Mesenteric fat pad (tissue), 1 donor: Measurements from ENCODE around the gene CSNK1D. TPM values are rescaled to one million over a fixed set of nuclear protein-coding genes. Genes with fewer than 3 reads are reported as not detected.

Experiments used
- DNase-seq: peaks from one replicate; pipeline ENCODE4 v3.0.0-alpha.2; 2020; ENCODE audit warnings: low spot score
- total RNA-seq: library from RNA; stranded (reverse); fragmentation: NEBNext Ultra II Directional; extraction: Animal tissue kit (Norgen Biotek cat#: 25700); gene quantifications from one replicate; pipeline ENCODE4 v1.2.1, GENCODE V29; 2021
- donor health status: DM: yes; HTN: yes; CAD: no.

The CSNK1D gene
- total RNA-seq, 1 donor from 2014 or later: 171 TPM

DNA sequence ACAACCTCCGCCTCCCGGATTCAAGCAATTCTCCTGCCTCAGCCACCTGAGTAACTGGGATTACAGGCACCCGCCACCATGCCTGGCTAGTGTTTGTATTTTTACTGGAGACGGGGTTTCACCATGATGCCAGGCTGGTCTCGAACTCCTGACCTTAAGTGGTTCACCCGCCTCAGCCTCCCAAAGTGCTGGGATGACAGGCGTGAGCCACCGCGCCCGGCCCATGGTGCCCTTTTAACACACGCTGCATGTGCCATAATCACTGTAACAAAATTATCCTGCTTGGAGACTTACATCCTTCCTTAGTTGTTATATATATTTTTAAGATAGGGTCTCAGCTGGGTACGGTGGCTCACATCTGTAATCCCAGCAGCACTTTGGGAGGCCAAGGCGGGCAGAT is 38.5 kb upstream of the CSNK1D start:
- DNase-seq: no peak

DNA sequence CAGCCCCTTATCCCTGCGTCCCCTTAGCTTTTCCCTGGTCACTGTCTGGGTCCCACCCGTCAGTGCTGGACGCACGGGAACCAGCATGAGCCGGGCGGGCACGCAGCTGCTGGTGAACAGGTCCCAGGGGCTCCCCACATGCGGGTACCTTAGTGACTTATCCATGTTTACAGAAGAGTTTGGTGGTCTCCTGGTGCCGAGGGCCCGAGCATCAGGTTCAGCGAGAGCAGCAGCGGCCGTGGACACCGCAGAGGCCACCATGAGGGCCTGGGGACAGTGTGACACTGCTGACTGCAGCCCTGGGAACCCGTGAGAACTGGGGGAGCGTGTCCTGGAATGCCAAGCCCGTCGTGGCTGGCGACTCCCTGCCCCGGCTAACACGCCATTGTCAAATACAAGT is 37.4 kb upstream of the CSNK1D start:
- DNase-seq: no peak

DNA sequence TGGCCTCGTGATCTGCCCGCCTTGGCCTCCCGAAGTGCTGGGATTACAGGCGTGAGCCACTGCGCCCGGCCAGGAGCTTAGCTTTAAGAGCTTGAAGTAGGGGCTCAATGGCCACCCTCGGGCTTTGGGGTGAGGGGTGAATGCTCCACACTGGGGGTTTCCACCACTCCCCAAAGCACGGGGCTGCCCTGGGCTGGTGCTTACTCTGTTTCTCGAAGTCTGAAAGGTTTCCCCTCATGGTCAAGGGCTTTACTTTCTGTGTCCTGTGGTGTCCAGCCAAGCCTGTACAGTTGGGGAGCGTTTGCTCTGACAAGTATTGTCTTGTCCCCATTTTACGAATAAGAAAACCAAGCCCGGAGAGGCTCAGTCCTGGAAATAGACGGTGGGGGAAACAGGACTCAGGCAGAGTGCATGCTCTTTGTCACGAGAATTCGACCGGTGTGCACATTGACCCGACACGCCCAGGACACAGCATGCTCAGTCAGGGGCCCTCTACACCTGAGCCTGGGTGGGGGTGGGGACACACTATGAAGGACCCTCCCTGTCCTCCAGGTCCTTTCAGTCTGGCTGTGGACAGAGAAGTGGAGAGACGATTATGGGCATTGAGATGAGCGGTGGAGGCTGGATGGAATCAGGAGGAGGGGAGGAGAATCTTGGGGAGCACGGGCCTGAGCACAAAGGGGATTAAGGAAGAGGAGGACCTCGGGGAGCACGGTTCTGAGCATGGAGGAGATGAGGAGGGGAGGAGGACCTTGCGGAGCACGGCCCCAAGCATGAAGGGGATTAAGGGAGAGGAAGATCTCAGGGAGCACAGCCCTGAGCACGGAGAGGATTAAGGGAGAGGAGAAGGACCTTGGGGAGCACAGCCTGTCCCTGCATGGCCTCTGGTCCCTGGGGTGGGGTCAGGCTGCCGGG is 36.4 kb upstream of the CSNK1D start:
- no peak for DNase-seq

DNA sequence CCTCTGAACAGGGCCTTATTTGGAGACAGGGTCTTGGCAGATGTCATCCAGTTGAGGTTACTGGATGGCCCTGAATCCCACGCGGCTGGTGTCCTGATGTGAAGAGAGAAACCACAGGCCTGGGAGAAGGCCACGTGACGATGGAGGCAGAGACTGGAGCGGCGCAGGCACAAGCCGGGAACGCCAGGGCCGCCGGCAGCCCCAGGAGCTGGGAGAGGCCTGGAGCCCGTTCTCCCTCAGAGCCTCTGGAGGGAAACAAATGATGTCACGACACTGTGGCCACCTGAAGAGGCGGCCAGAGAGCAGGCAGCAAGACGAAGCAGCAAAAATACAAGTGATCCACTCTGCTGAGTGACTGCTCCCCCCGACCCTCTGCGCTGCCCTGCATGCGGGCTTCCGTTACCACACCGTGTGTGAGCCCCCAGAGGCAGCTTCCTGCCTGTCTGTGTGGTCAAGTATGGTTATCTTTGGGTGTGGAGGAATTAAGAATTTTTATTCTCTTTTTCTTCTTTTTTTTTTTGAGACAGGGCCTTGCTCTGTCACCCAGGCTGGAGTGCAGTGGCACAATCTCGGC is 32.3 kb upstream of the CSNK1D start:
- no peak for DNase-seq

DNA sequence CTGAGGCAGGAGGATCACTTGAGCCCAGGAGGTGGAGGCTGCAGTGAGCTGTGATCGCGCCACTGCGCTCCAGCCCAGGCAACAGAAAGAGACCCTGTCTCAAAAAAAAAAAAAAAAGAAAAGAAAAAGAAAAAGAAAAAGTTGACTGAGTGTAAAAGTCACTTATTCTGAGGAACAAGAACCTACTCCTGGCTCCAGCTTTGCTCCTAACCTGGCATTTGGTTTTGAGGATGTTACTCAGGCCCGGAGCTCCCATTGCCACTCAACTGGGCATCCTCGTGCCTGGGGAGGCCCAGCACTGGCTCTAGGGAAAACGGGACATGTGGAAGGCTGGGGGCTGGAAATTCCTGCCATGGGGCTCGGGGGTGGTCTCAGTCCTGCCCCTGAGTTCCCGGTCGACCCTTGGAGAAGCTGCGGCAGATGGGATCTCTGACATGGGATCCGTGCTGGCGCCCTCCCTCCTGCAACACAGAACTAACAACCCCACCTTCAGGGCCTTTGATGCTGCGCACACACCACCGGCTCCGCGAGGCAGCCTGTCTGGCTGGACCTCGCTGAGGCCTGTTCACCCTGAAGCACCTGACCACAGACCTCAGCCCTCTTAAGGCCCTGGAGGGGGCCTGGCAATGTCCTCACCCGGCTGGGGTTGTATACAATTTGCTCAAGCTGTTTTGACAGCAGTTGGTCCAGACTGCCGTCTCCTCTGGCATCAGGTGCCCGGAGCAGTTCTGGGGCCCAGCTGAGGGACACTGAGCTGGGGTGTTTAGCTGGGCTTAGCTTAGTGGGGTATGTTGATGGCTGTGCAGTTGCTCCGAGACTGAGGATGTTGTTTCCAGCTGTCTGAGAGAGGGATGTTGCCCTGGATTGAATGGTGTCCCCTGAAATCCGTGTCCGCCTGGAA is 31.6 kb upstream of the CSNK1D start:
- DNase-seq: no peak

DNA sequence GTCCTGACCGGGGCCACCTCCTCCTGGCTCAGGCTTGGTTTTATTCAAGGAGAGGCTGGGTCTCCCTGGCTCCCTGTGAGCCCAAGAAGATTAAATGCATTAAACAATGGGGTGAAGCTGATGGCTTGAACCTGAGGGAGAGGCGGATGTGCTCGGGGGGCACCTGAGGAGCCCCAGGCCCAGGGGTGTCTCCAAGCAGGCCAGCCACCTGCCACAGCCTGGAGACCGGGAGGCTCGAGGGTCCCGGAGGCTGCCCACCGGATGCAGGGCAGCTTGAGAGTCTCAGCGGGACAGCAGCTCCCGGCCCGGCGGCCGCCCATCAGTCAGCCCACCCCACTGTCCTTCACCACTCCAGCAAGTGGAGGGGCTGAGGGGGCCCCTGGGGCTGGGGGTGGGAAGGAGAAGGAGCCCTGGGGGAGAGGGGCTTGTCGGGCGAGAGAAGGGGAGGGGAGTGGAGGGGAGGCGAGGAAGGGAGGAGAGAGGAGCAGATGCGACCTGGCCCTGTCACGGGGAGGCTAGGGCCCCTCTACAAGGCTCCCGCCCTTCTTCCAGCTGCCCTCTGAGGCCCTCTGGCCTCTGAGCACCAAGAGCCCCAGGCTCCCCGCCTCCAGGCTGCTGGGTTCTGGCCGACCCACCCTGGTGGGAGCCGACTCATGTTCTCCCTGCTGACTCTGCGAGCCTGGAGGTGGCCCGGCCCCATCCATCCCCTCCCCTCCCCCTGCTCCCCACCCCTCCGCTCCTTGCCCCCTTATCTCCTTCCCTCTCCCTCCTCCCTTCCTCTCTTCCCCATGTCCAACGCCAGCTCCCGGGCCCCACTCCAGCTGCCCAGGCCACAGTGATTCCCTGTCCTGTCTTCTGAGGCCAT is 30.7 kb upstream of the CSNK1D start:
- DNase-seq: peak; percentile 75

DNA sequence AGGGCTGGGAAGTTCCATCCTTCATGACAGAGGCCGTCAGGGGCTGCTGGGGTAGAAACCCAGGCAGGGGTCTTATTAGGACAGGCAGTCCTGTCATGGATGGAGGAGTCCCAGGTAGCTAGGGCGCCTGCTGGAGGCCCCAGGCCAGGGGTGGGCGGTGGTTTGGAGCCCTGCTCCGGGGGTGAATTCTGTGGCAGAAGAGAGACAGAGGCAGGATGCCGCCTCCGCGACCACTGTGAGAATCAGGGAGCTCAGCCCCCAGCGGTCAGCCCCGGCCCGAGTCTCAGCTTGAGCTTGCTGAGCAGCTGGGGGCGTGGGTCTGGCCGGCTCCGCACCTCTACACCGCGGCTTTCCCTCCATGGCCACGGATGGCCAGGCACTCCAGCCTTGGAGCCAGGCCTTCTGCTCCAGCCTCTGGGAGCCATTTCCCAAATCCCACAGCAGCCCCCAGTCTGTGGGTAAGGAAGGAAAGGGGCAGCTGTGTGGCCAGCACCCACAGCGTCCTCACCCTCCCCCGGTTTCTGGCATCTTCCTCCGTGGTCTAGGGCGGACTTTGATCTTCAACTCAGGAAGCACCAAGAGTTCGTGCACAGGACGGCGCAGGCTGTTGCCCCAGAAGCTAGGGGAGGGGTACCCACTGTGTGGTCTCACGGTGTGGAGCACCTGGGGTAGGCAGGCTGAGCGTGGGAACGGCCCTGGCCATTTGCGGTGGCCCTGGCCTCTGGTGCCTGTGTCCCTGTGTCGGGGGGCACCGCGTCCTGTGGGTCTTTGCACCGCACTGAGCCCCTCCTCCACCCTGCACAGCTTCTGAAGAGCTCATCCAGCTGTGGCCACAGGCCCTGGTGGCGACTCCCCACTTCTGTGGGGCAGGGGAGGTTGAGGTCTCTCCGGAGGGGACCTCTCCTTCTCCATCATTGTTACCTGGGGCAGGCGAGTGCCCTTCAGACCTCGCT is 29.8 kb upstream of the CSNK1D start:
- peak; percentile 86 for DNase-seq

DNA sequence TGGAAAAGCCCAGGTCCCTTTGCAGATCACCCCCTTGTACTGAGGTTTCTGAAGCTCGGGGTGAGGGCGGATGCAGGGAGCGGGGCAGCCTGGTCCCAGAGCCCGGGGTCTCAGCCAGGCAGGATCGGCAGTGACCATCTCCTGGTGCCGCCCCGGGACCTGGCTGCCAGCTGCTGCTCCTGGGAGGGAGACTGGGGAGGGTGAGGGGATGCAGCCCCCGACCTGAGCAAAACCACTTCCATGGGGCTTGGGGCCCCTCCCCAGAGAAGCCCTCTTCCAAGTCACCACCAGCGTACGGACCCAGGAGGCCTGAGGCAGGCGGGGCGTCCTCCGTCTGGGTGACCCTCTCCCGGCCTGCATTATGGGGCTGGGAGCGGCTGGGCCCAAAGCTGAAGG is 29.1 kb upstream of the CSNK1D start:
- DNase-seq: peak; percentile 76

DNA sequence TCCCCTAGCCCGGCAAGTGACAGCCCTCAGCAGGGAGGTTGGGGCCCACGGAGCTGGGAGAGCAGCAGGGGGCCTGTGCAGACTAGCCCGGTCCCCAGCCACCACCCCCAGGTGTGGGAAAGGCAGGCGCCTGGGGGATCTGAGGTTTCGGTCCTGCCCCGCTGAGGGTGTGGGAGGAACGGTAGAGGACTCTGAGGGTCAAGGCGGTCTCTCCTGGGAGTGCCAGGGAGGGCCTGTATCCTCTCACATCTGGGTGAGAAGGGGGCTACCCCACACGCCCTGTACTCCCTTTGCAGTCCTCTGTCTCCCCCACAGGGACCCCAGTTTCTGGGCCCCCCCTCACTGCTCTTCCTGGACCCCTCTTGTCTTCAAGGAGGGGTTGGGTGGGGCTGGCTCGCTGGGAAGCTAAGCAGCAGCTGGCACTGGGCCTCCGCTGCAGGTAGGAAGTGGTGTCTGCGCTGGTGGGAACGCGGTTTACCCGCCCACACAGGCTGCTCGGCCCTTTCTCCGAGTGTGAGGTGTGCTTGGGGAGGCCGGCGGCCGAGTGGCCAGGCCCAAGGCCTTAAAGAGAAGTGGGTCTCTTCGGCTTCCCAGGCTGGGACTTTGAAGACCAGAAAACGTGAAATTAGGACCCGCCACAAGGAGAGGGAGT is 28.5 kb upstream of the CSNK1D start:
- no peak for DNase-seq

DNA sequence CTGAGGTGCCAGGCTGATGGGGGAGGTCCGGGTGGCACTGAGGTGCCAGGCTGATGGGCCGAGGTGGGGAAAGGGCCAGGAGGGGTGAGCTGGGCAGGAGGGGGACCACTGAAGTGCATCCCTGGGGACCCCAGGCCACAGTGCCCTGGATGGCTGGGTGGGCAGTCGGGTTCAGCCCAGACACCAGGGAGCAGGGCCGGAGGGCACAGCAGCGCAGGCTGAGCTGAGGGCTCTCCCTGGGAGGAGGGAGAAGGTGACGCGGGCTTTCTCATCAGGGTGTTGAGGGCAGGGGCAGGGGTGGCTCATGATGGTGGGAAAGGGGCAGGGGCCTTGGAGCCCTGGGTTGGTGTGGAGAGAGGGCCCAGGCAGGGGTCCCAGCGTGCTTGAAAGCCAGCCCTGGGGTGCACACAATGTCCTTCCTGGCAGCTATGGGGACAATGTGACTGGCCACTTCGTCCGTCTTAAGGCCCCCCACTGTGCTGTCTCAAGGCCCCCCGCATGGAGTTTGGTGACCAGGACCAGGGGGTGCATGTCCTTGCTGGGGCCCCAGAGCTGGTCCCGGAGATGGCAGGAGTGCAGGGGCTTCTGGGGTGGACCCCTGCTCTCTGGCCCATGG is 27.9 kb upstream of the CSNK1D start:
- DNase-seq: no peak

DNA sequence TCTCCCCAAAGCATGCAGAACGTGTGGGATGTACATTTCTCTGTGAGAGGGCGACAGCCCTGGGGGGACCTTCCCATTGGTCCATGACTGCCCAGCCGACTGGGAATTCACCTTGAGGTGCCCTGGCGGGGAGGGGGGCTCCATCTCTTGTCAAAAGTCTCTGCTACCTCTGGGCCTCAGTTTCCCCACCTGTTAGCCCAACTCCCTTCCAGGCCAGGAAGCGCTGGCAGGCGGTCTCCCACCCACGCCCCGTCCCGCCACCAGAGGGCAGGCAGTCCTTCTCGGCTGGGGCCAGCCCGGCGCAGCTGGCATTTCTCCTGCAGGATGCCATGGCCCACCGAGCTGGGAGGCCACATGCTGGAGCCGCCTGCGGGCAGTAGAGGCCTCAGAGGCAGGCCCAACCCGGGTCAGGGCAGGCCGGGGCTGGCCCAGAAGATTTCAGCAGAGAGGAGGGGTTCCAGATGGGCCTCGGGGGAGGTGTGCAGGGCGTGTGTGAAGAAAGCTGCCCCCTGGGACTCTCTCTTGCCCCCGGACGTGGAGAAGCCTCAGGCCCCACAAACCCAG is 27.3 kb upstream of the CSNK1D start:
- DNase-seq: no peak

DNA sequence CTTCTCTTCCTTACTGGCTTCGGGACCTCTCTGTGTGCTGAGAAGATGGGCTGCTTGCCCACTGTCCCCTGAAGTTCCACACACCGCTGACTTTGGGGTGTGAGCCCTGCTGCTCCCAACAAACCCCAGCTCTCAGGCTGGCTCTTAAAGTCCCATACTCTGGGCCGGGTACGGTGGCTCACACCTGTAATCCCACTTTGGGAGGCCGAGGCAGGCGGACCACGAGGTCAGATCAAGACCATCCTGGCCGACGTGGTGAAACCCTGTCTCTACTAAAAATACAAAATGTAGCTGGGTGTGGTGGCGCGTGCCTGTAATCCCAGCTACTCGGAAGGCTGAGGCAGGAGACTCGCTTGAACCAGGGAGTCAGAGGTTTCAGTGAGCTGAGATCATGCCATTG is 26.7 kb upstream of the CSNK1D start:
- DNase-seq: no peak

DNA sequence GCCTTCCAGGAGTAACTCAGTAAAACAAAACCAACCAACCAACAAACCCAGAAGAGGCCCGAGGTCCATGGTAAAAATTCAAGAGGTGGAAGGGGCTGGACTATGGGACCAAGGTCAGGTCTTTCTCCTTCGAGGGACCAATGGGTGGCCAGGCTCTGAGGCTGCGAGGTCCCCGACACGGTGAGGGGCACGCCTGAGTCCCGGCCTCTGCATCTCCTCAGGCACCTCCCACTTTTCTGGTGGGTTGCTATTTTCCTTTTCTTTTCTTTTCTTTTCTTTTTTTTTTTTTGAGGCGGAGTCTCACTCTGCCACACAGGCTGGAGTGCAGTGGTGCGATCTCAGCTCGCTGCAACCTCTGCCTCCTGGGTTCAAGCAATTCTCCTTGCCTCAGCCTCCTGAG is 26.0 kb upstream of the CSNK1D start:
- DNase-seq: no peak

DNA sequence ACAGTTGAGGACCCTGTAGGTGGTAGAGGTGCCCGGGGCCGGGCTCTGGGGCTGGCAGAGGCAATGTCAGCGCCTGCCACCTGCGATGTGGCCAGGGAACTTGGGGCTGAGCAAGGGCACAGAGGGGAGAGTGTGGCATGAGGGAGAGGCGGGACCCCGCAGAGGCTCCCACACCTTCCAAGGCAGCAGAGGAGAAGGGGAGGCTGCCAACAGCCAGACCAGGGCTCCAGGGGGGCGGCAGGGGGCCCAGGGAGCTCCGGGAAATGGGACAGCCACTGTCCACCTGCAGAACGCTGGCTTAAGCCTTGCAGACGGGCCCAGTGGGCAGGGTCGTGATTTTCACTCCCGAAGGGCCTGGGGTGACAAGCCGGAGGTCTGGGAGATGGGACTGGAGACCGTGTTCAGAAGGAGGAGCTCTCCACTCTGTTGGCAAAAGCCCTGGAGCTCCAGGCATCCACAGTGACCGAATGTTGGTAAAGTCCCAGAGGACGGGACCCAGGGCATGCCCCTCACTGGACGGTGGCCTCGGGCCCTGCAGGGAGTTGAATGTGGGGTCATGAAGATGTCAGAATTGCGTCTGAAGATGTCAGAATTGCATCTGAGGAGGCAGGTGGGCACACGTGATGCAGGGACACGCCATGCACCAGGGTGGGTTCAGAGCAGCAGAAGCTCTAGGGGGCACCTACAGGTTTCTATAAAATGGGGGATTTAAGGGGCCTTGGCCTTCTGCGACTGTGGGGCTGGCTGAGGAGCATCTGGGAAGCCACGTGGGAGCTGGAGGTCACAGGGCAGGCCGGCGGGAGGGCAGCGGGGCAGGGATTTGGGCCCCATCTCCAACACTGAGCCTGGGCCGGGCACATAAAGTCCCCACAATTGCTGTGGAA is 25.3 kb upstream of the CSNK1D start:
- DNase-seq: no peak

DNA sequence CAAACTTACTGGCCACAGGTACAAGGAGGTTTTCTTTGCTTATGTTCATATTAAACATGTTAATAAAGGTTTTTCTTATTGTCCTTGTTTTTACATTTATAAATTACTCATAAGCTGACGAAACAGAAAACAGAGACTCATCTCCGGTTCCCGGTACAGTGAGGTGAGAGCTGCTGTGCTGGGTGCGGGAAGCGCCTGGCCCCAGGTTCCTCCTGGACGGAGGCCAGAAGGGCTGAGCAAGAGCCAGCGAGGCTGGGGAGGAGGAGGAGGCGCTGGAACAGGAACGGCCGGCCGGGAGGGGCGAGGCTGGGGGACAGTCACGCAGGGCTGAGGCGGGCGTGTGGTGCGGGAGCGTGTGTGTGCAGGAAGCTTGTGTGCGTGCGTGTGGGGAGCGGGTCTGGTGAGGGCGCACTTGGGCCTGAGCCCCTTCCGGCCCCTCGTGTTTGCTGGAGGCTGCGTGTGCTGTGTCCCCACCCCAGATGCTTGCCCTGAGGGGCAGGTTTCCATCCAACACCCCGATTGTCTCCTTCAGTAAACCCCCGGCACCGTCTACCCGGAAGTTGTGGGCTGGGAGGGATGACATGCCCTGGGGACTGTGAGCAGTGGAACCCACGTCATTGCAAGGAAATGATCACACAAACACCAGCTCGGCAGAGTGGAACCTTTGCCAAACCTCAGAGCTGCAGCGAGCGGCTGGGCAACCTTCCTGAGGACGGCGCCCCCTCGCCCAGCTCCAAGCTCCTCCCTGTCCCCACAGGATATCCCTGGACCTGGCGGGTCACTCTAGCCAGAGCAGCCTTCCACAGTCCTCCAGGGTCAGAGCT is 24.4 kb upstream of the CSNK1D start:
- peak; percentile 97 for DNase-seq

DNA sequence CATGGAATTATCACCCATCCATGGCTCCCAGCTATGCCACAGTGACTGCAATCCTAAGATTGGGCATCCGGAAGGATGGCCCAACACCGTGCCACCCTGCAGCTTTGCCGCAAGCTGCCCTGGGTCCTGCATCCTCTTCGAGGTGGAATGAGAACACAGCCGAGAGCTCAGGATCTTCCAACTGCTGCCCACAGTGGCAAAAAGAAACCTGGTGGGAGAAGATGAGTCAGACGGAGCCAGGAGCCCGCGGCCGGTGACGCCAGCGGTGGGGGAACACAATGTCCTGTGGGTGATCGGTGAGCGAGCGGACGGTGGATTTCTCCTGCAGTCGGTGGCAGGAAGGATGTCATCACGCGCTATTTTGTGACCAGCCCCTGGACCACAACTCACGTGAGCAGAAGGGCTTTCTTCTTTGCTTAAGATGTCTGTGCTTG is 23.8 kb upstream of the CSNK1D start:
- peak; percentile 96 for DNase-seq
